T follicular helper cell (primary cell): ENCODE data around the gene TMEM187.

Source experiments
- DNase-seq: peaks from one replicate; pipeline ENCODE4 v3.0.0-alpha.2; 2020; ENCODE audit warnings: low read depth

TMEM187 gene

GRCh38 chrX:153934762-153935325, 37.7 kb upstream of the TMEM187 start, which contains the start of gene NAA10:
Gene NAA10 (minus strand): TSS chrX:153935037. CDS start chrX:153934904, 133 bp downstream.
- peak; percentile 30 for DNase-seq

DNA sequence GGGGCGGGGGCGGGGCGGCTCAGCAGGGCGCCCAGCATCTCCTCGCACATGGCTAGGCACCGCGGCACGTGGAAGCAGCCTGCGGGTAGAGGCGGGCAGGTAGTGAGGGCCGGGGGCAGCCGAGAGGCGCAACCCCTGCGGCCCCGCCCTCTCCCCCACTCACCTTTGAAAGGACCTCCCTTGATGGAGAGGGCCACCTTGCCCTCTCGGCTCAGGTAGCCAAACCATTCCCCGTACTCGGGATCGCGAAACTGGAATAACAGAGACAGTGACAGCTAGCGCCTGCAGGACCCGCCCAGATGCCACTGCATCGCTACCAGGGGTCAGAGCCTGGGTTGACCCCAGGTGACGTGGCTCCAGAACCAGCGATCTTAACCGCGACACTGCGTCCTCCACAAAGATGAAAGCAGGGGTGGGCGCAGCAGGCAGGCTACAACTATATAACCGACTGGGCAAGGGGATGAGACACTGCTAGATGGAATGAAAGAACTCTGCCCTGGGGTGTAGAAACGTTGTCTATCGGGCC, 37.2 kb upstream of the TMEM187 start:
- DNase-seq = no peak

DNA sequence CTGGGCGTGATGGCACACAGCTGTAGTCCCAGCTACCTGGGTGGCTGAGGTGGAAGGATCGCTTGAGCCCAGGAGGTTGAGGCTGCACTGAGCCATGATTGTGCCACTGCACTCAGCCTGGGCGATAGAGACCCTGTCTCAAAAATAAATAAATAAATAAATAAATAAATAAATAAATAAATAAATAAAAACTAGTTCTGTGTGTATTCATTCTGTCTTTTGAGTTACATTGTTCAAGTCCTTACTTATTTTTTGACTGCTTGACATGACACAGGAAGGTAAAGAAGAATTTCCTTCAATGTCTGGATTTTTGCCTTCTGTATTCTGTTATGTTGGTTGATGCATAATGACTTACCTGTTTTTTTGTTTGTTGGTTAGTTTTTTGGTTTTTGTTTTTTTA, 35.5 kb upstream of the TMEM187 start:
- no peak for DNase-seq

DNA sequence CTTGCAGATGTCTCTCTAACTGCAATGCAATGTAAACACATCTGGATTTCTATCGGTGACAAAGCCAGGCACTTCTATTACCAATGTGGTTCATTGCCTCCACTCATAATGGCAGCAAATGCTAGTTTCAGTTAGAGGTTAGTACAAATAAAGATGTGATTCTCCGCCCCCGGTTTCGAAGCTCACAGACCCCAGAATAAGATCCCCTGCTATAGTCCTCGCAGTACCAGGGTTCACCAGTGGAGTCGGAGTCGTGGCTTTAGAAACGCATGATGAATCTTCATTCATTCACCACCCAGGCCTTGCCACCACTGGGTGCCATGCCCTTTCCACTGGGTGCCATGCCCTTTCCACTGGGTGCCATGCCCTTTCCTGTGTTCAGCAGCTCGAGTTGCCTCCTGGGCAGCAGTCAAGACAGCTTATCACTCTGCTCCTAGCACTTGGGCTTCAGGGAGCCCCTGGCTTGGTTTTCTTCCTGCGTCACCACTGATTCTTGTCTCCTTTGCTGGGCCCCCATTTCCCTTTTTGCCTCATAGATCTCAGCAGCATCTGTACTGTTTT, 34.2 kb upstream of the TMEM187 start:
- DNase-seq = no peak

- no peak for DNase-seq
These were observed 33.0 kb upstream of the TMEM187 start for GRCh38 chrX:153939573-153939972.

DNA sequence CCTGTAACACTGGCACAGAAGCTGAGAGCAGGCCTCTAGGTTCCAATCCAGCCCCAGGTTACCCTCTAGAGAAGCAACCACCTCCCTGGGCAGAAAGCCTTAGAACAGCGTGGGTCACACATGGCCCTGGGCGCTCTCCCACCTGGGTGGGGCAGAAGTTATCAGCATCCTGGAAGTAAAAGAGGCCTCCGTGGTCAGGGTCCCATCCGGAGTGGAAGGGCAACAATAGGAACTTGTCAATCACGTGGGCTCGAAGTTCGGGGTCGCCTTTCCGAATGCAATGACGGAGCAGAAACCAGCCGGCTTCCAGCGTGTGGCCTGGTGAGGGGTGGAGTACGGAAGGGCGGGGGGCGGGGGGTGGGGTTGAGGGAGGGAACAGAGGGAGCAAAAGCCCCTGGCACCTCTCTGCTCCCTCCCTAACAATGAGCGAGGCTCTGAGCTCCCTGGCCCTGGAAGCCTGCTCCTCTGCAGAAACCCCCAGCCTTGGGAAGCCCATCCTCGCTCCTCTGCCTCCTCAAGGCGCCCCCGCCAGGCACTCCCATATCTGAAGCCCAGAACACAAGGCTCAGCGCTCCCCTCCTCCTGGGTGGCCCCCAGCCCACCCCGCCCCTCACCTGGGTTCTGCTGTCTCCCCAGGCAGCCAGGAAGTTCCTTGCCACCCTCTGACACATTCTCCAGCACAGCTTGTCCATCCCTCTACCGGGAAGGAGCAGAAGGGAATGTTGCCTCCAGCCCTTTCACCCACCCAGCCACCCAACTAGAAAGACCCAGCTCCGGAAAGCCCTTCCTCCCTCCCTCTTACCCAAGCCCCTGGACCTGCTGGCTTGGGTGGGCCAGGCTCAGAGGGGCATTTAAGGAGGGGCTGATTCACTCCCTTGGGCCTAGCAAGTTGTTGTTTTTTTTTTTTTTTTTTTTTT, 31.0 kb upstream of the TMEM187 start:
- DNase-seq = no peak

DNA sequence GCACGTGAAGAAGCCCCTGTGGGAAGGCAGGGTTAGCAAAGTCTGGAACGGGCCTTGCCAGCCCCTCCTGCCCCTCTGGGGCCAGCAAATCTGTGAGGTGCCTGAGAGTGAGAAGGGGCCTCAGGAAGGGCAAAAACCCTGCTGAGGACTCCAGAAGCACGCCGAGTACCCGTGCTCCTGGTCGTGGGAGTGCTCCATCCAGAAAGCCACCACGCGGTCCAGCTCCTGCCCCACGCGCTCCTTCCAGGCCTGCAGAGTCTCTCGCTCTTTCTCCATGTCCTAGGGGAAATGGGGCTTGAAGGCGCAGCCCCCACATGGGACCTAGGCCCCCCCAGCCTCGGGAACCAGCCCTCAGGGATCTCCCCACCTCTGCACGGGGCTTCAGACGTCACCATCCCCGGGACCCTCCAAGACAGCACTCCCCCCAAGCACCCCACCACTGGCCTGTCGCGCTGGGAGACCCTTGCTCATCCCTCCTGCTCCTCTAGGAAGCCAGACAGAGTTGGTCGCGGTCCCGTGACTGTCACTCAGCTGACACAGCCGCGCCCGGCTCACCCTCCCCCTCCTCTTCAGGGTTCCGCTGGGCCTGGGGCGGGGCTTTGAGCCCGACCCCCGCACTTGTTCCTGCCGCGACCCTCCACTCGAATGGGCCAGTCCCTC, 28.3 kb upstream of the TMEM187 start, which contains the start of gene RENBP:
Gene RENBP (minus strand): TSS at position 504 of the 660 bp plus-strand sequence. CDS start 33 bp downstream, at position 471.
- peak; percentile 31 for DNase-seq

GRCh38 chrX:153944800-153945150, 27.8 kb upstream of the TMEM187 start:
- no peak for DNase-seq

DNA sequence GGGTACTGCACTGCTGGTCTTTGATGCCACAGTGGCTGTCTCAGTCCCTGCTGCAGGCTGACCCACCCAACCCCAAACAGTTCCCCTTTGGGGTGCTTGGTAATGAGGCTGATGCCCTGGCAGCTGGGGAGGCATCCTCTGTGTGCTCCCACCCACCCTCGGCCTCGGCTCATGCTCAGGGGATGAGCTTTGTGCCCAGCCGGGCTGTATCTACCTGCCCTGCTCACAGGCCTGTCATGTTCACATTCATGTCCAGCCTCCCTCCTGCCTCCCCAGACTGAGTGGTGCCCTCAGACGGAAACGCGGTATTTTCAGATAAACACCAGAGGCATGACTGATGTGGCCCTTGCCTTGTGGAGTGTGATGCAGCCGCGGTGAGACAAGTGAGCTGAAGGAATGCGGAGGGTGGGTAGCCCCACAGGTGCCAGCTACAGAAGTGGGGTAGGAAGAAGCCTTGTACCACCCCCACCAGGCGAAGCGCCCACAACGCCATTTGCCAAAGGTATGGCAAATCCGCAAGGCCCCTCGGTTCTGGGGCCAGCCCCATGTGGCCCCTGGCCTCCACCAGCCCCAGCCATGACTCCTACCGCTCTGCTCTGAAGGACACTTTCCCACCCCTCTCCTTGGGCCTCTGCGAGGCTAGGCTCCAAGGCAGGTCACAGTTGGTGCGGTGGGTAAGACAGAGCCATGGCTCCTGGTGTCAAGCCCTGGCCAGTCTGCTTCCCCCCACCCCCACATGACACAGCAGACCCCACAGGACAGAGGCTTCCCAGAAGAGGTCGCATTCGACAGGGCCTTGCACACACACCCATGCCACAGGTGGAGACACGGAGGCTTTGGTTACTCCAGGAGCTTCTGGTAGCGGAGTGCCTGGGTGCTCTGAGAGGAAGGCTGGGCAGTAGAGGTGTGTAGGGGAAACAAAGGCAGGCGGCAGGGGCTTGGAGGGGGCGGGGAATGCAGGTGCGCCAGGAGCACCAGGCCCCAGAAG, 26.3 kb upstream of the TMEM187 start:
- no peak for DNase-seq

- peak; percentile 74 for DNase-seq
These were observed 25.4 kb upstream of the TMEM187 start for GRCh38 chrX:153947009-153947769.

DNA sequence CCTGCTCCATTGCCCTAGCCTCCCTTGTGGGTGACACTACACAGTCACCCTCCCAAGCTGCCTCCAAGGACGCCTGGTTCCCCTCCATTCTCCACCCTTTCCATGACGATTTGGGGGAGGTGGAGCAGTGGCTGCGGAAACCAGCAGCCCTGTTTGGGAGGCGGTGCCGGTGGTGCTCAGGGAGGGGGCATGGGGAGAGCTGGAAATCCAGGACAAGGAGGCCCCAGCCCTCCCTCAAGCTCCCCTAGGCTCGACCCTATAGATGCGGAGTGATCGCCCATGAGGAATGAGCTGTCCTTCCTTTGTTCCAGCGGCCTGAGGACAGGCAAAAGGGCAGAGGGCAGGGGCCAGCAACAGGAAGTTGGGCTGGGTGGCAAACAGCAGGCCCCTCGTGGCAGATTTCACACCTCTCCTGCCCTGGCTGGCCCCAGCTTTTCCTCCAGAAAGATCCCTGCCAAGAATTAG, 24.5 kb upstream of the TMEM187 start:
- DNase-seq = no peak

GRCh38 chrX:153948847-153949805, 23.4 kb upstream of the TMEM187 start:
- DNase-seq = no peak

DNA sequence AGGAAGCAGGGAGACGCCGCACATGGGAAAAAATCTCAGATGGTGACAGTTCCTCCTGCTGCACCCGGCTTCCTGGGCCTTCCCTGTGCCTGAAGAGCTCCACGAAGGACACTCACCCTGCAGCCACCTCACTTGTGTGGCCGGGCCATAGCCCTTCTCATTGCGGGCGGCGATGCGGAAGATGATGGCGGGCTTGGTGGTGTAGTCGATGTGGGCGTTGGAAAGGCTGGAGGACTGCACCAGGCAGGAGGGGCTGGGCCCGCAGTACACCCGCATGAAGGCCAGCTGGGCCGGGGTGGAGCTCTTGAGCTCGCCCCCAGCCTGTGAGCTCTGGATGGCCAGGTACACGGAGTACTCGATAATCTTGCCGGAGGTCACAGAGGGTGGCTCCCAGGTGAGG, 22.4 kb upstream of the TMEM187 start:
- no peak for DNase-seq

DNA sequence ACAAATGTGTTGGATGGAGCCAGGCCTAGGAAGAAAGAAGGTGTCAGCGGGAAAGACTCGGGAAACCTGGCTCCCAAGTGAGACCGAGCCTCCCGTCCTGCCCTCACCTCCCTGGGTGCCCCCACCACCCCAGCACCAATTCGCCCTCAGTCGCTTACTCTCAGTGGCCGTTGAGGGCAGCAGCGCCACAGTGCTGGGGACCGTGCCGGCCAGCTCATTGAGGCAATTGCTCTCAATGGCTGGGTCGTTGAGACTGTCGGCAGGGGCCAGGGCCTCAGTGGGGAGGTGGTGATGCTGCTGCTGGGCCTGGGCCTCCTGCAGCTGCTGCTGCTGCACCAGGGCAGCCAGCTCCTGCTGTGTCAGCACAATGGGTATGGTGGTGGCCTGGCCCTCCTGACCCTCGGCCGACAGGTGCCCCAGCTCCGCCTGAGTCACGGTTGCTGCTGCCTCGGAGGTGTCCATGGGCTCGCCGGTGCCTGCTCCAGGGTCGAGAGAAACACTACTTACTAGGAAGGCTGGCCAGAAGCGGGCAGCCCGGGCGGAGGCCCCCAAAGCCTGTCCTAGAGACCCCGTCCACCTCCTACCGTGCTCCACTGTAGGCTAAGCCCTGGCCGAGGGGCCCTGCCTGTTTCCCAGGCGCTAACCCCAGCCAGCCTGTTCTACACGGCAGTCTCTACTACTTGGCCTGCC, 20.7 kb upstream of the TMEM187 start:
- DNase-seq = no peak

DNA sequence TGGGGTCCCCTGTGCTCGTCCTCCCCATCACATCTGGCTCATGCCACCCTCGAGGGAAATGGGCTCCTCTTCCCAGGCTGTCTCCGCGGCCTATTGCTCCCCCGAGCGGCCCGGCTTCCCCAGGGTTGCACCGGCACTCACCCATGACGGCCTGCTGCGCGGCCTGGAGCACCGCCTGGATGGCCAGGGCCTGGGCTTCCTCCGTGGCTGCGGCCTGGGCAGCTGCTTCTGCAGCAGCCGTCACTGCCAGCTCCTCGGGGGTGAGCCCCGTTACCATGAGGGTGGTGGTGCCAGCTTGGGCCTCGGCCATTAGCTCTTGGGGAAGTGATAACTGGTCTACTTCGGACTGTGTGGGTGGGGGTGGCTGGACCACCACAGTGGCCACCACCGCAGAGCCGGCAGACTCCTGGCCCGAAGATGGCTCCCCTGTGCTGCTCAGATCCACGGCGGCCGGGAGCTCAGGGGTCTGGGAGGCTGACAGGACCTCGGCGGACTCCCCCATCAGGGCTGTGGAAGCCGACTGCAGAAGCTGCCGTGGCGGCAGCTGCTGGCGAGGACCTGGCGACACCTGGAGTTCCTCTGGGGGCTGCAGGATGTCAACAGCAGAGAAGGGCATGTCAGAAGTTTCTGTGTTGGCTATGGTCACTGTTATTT, 20.1 kb upstream of the TMEM187 start:
- DNase-seq = no peak

GRCh38 chrX:153953342-153953830, 19.2 kb upstream of the TMEM187 start:
- DNase-seq = peak; percentile 73

- no peak for DNase-seq
These were observed 18.5 kb upstream of the TMEM187 start for GRCh38 chrX:153953892-153954557.
